Measurements from ENCODE around the gene APBA1.

The APBA1 gene

GRCh38 chr9:69673311-69673640 lies 1.1 kb upstream of the APBA1 start:
- no peak for DNase-seq
- Mint-ChIP-seq H3K4me1 (peaks cover 24% of the 10 kb centered on the region), H3K27ac (no peak overlapping the region), H3K27me3 (peaks cover 26% of the 10 kb centered on the region), H3K4me3 (peak overlapping the region; percentile 82 to 86), H3K9me3 (no peaks in the 10 kb centered on the region)
- ATAC-seq: no peak

GRCh38 chr9:69672596-69673310 lies 582 bp upstream of the APBA1 start:
- H3K4me1 Mint-ChIP-seq: peaks cover 24% of the 10 kb centered on the region
- peak overlapping the region in 1 of 2 donors; percentile 11 for H3K27ac Mint-ChIP-seq
- peaks cover 26% of the 10 kb centered on the region for H3K27me3 Mint-ChIP-seq
- peak overlapping the region; percentile 82 to 86 for H3K4me3 Mint-ChIP-seq
- DNase-seq (peak; percentile 76 to 80), ATAC-seq (peak; percentile 89)
- H3K9me3 Mint-ChIP-seq: no peaks in the 10 kb centered on the region

GRCh38 chr9:69671311-69671878 lies 776 bp downstream of the APBA1 start:
- Mint-ChIP-seq H3K27ac (no peak overlapping the region), H3K4me1 (peaks cover 24% of the 10 kb centered on the region), H3K4me3 (peak overlapping the region; percentile 49 to 59), H3K9me3 (no peaks in the 10 kb centered on the region), H3K27me3 (peaks cover 26% of the 10 kb centered on the region)
- ATAC-seq (no peak), DNase-seq (no peak)

- Mint-ChIP-seq H3K27me3 (peaks cover 20% of the 10 kb centered on the region), H3K4me1 (peaks cover 6% of the 10 kb centered on the region), H3K4me3 (no peak overlapping the region), H3K9me3 (no peaks in the 10 kb centered on the region), H3K27ac (no peak overlapping the region)
- DNase-seq (no peak), ATAC-seq (no peak)
These were observed 4.9 kb downstream of the APBA1 start for GRCh38 chr9:69667306-69667705.

GRCh38 chr9:69660304-69660703 lies 11.9 kb downstream of the APBA1 start:
- ATAC-seq (no peak), DNase-seq (no peak)
- H3K4me3 Mint-ChIP-seq: no peak overlapping the region
- no peak overlapping the region for H3K27ac Mint-ChIP-seq
- no peaks in the 10 kb centered on the region for H3K9me3 Mint-ChIP-seq
- no peaks in the 10 kb centered on the region for H3K4me1 Mint-ChIP-seq
- peaks cover 20% of the 10 kb centered on the region for H3K27me3 Mint-ChIP-seq

GRCh38 chr9:69658987-69659675 lies 13.0 kb downstream of the APBA1 start:
- Mint-ChIP-seq H3K4me1 (no peaks in the 10 kb centered on the region), H3K27me3 (peaks cover 20% of the 10 kb centered on the region), H3K4me3 (no peak overlapping the region), H3K9me3 (no peaks in the 10 kb centered on the region), H3K27ac (no peak overlapping the region)
- DNase-seq (no peak), ATAC-seq (no peak)

- Mint-ChIP-seq H3K9me3 (no peaks in the 10 kb centered on the region), H3K27me3 (peaks cover 18% of the 10 kb centered on the region), H3K4me3 (no peak overlapping the region), H3K4me1 (no peaks in the 10 kb centered on the region), H3K27ac (no peak overlapping the region)
- DNase-seq (no peak), ATAC-seq (no peak)
These were observed 14.9 kb downstream of the APBA1 start for GRCh38 chr9:69657269-69657668.

- DNase-seq (no peak), ATAC-seq (no peak)
- H3K4me3 Mint-ChIP-seq: no peak overlapping the region
- no peaks in the 10 kb centered on the region for H3K4me1 Mint-ChIP-seq
- H3K27ac Mint-ChIP-seq: no peak overlapping the region
- H3K9me3 Mint-ChIP-seq: no peaks in the 10 kb centered on the region
- no peaks in the 10 kb centered on the region for H3K27me3 Mint-ChIP-seq
These were observed 17.1 kb downstream of the APBA1 start for GRCh38 chr9:69655065-69655464.

- H3K4me1 Mint-ChIP-seq: no peaks in the 10 kb centered on the region
- no peak for ATAC-seq
- no peak overlapping the region for H3K27ac Mint-ChIP-seq
- no peaks in the 10 kb centered on the region for H3K9me3 Mint-ChIP-seq
- H3K27me3 Mint-ChIP-seq: peaks cover 11% of the 10 kb centered on the region
- DNase-seq: no peak
- H3K4me3 Mint-ChIP-seq: no peak overlapping the region
These were observed 18.9 kb downstream of the APBA1 start for GRCh38 chr9:69653261-69653660.

- Mint-ChIP-seq H3K4me1 (no peaks in the 10 kb centered on the region), H3K4me3 (no peak overlapping the region), H3K27ac (no peak overlapping the region), H3K27me3 (peaks cover 11% of the 10 kb centered on the region), H3K9me3 (no peaks in the 10 kb centered on the region)
- DNase-seq (no peak), ATAC-seq (no peak)
These were observed 22.5 kb downstream of the APBA1 start for GRCh38 chr9:69649566-69650250.

GRCh38 chr9:69647804-69648203 lies 24.4 kb downstream of the APBA1 start:
- Mint-ChIP-seq H3K4me3 (no peak overlapping the region), H3K9me3 (no peaks in the 10 kb centered on the region), H3K4me1 (no peaks in the 10 kb centered on the region), H3K27me3 (peaks cover 11% of the 10 kb centered on the region), H3K27ac (no peak overlapping the region)
- DNase-seq (no peak), ATAC-seq (no peak)

- H3K4me1 Mint-ChIP-seq: no peaks in the 10 kb centered on the region
- no peak overlapping the region for H3K27ac Mint-ChIP-seq
- no peak overlapping the region for H3K4me3 Mint-ChIP-seq
- no peak for ATAC-seq
- DNase-seq: no peak
- peaks cover 11% of the 10 kb centered on the region for H3K27me3 Mint-ChIP-seq
- H3K9me3 Mint-ChIP-seq: no peaks in the 10 kb centered on the region
These were observed 25.4 kb downstream of the APBA1 start for GRCh38 chr9:69646810-69647209.

GRCh38 chr9:69645488-69645887 lies 26.7 kb downstream of the APBA1 start:
- ATAC-seq (no peak), DNase-seq (no peak)
- H3K4me1 Mint-ChIP-seq: no peaks in the 10 kb centered on the region
- no peak overlapping the region for H3K27ac Mint-ChIP-seq
- H3K4me3 Mint-ChIP-seq: no peak overlapping the region
- H3K27me3 Mint-ChIP-seq: peaks cover 11% of the 10 kb centered on the region
- H3K9me3 Mint-ChIP-seq: no peaks in the 10 kb centered on the region

GRCh38 chr9:69643098-69643497 lies 29.1 kb downstream of the APBA1 start:
- no peaks in the 10 kb centered on the region for H3K27me3 Mint-ChIP-seq

GRCh38 chr9:69637817-69638200 lies 34.4 kb downstream of the APBA1 start:
- H3K27ac Mint-ChIP-seq: no peak overlapping the region
- DNase-seq (no peak), ATAC-seq (no peak)
- no peak overlapping the region for H3K4me3 Mint-ChIP-seq
- peaks cover 0 to 5% of the 10 kb centered on the region in 2 donors for H3K9me3 Mint-ChIP-seq
- H3K27me3 Mint-ChIP-seq: peaks cover 36% of the 10 kb centered on the region
- no peaks in the 10 kb centered on the region for H3K4me1 Mint-ChIP-seq

More at GRCh38 chr9:69643098-69643497, 29.1 kb downstream of the APBA1 start:
- DNase-seq (no peak), ATAC-seq (no peak)
- H3K4me3 Mint-ChIP-seq: no peak overlapping the region
- H3K27ac Mint-ChIP-seq: no peak overlapping the region
- no peaks in the 10 kb centered on the region for H3K4me1 Mint-ChIP-seq
- H3K9me3 Mint-ChIP-seq: no peaks in the 10 kb centered on the region

Data from stimulated activated naive CD8-positive, alpha-beta T cell treated with anti-CD3 and anti-CD28 coated beads, Interleukin-15, amount 100 ng/mL, for 72 hours (primary cell).